Measurements from ENCODE around the gene NEMP2.

DNA sequence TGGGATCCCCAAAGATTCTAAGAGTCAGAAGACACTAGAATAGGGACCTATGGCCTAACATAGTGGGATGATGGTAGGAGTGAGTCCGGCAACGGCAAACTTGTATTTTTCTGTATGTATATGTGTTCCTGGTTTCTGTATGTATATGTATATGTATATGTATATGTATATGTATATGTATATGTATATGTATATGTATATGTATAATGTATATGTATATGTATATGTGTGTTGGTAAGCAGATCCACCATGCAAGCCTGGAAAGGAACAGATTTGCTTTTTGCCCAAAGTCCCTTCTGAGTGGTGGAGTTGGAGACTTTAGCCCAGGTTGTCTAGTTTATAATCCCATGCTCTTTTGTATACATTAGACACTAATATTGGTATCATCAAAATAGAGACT, 79.7 kb downstream of the NEMP2 start:
- TF ChIP-seq, protein P1, sequence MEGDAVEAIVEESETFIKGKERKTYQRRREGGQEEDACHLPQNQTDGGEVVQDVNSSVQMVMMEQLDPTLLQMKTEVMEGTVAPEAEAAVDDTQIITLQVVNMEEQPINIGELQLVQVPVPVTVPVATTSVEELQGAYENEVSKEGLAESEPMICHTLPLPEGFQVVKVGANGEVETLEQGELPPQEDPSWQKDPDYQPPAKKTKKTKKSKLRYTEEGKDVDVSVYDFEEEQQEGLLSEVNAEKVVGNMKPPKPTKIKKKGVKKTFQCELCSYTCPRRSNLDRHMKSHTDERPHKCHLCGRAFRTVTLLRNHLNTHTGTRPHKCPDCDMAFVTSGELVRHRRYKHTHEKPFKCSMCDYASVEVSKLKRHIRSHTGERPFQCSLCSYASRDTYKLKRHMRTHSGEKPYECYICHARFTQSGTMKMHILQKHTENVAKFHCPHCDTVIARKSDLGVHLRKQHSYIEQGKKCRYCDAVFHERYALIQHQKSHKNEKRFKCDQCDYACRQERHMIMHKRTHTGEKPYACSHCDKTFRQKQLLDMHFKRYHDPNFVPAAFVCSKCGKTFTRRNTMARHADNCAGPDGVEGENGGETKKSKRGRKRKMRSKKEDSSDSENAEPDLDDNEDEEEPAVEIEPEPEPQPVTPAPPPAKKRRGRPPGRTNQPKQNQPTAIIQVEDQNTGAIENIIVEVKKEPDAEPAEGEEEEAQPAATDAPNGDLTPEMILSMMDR (IDR thresholded peaks at IDR 0.05), result no peak
- no peak for TF ChIP-seq POLR2A (IDR thresholded peaks at IDR 0.05)

All from suprapubic skin (tissue), 3 donors.